Measurements from ENCODE around the gene CDHR2.
"Not testable (repeated sequence)": the region's sequence is repeated elsewhere in the genome, so short reads cannot be mapped to it uniquely, and the experiment has no call there.

The CDHR2 gene

GRCh38 chr5:176542135-176542595 is 7.0 kb upstream of the CDHR2 start:
- DNase-seq (ENCODE audit: low read depth), result no peak

- no peak for DNase-seq (ENCODE audit: low read depth)
These were observed 6.3 kb upstream of the CDHR2 start for GRCh38 chr5:176542596-176543427.

GRCh38 chr5:176543428-176544182 is 5.5 kb upstream of the CDHR2 start:
- DNase-seq (ENCODE audit: low read depth), result no peak

GRCh38 chr5:176545388-176545736 is 3.8 kb upstream of the CDHR2 start:
- DNase-seq (ENCODE audit: low read depth), result no peak

- DNase-seq (ENCODE audit: low read depth), result no peak
These were observed 3.2 kb upstream of the CDHR2 start for GRCh38 chr5:176545737-176546509.

- no peak for DNase-seq (ENCODE audit: low read depth)
These were observed 1.3 kb upstream of the CDHR2 start for GRCh38 chr5:176547802-176548201.

- DNase-seq (ENCODE audit: low read depth), result no peak
These were observed 729 bp downstream of the CDHR2 start for GRCh38 chr5:176549871-176550270.

- DNase-seq (ENCODE audit: low read depth), result no peak
These were observed 1.2 kb downstream of the CDHR2 start for GRCh38 chr5:176550275-176550831.

- DNase-seq (ENCODE audit: low read depth), result not testable (repeated sequence)
These were observed 1.8 kb downstream of the CDHR2 start for GRCh38 chr5:176550937-176551336.

GRCh38 chr5:176552332-176552869 is 3.3 kb downstream of the CDHR2 start:
- DNase-seq (ENCODE audit: low read depth), result no peak

GRCh38 chr5:176553260-176554085 is 4.3 kb downstream of the CDHR2 start:
- no peak for DNase-seq (ENCODE audit: low read depth)

- DNase-seq (ENCODE audit: low read depth), result no peak
These were observed 8.7 kb downstream of the CDHR2 start for GRCh38 chr5:176557846-176558245.

GRCh38 chr5:176559683-176560082 is 10.5 kb downstream of the CDHR2 start:
- no peak for DNase-seq (ENCODE audit: low read depth)

GRCh38 chr5:176560364-176560763 is 11.2 kb downstream of the CDHR2 start:
- no peak for DNase-seq (ENCODE audit: low read depth)

- DNase-seq (ENCODE audit: low read depth), result no peak
These were observed 12.1 kb downstream of the CDHR2 start for GRCh38 chr5:176561259-176561658.

- no peak for DNase-seq (ENCODE audit: low read depth)
These were observed 13.0 kb downstream of the CDHR2 start for GRCh38 chr5:176562189-176562588.

GRCh38 chr5:176564002-176564401 is 14.9 kb downstream of the CDHR2 start:
- DNase-seq (ENCODE audit: low read depth), result no peak

GRCh38 chr5:176565760-176566288 is 16.7 kb downstream of the CDHR2 start:
- no peak for DNase-seq (ENCODE audit: low read depth)

GRCh38 chr5:176568657-176569056 is 19.5 kb downstream of the CDHR2 start:
- no peak for DNase-seq (ENCODE audit: low read depth)

- no peak for DNase-seq (ENCODE audit: low read depth)
These were observed 20.9 kb downstream of the CDHR2 start for GRCh38 chr5:176570044-176570443.
